Gastrocnemius medialis (tissue), 4 donors: ENCODE data around the gene PTPRM.

Source experiments
- POLR2A ChIP-seq, 2 donors: fragments of 450-650 bp; IDR thresholded peaks; one replicate each; pipeline ENCODE4 v1.6.1; 2017; ENCODE audit warnings: antibody characterized with exemption in 2 of 2, mild to moderate bottlenecking in 2 of 2, moderate library complexity in 2 of 2
- TF ChIP-seq, protein P1 (sequence below), 5 experiments: fragments of 450-650 bp in 3 of 5; fragments of 200-600 bp in 2 of 5; sonication (generic) in 2 of 5; IDR thresholded peaks in 4 of 5; conservative IDR thresholded peaks in 1 of 5; 1 replicate in 4 of 5; 2 replicates in 1 of 5; pipeline ENCODE4 v1.5.1; 2016 to 2019; ENCODE audit warnings: antibody characterized with exemption in 5 of 5, mild to moderate bottlenecking in 3 of 5, moderate library complexity in 3 of 5

DNA sequence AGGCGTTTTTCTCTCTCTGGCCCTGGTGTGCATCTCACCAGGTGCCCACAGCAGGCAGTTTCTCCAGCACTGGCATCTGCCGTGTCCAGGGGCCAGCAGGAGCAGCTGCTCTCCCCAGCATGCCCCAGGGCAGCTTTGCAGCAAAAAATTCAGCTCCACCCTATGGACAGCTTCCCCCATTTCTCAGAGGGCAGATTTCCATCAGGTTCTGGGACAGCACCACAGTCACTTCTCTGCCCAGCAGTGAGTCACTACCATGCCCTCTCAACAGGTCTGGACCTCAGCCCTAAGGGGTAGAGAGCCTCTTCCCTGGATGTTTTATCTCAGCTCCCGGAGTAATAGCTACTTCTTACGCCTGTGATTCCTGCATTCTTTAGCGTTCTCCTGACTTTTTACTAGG is 871.9 kb downstream of the PTPRM start:
- TF ChIP-seq, protein P1, sequence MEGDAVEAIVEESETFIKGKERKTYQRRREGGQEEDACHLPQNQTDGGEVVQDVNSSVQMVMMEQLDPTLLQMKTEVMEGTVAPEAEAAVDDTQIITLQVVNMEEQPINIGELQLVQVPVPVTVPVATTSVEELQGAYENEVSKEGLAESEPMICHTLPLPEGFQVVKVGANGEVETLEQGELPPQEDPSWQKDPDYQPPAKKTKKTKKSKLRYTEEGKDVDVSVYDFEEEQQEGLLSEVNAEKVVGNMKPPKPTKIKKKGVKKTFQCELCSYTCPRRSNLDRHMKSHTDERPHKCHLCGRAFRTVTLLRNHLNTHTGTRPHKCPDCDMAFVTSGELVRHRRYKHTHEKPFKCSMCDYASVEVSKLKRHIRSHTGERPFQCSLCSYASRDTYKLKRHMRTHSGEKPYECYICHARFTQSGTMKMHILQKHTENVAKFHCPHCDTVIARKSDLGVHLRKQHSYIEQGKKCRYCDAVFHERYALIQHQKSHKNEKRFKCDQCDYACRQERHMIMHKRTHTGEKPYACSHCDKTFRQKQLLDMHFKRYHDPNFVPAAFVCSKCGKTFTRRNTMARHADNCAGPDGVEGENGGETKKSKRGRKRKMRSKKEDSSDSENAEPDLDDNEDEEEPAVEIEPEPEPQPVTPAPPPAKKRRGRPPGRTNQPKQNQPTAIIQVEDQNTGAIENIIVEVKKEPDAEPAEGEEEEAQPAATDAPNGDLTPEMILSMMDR (IDR thresholded peaks at IDR 0.05 in 4 of 5, conservative IDR thresholded peaks at IDR 0.05 in 1 of 5), result no peak
- TF ChIP-seq POLR2A (IDR thresholded peaks at IDR 0.05), result no peak
